GM12864 (cell line): ENCODE measurements around the gene ETS1.

Experiments
- DNase-seq: peaks from one replicate; pipeline ENCODE4 v3.0.0-alpha.2; 2011; ENCODE audit warnings: low read depth
- H3K4me3 ChIP-seq: 2 replicates; pipeline ENCODE4 v1.5.1; 2011; ENCODE audit warnings: mild to moderate bottlenecking, low read depth, low read length, control low read depth
- CTCF ChIP-seq: IDR thresholded peaks from 2 replicates; pipeline ENCODE4 v1.5.1; 2011; ENCODE audit warnings: low read depth, mild to moderate bottlenecking, moderate library complexity, low read length, control low read depth, inconsistent platforms; ENCODE audit errors: missing control alignments

ETS1 gene

GRCh38 chr11:128508770-128509510, 78.4 kb downstream of the ETS1 start:
- no peak for DNase-seq
- no peak for TF ChIP-seq CTCF
- peak overlapping the region; percentile 1; the same call in 1 of the 2 replicates for H3K4me3 ChIP-seq

- no peak for TF ChIP-seq CTCF
- no peak for DNase-seq
- H3K4me3 ChIP-seq, result peak overlapping the region; percentile 4; the same call in 1 of the 2 replicates
Observed at GRCh38 chr11:128507936-128508335, 79.4 kb downstream of the ETS1 start.

GRCh38 chr11:128506999-128507611, 80.3 kb downstream of the ETS1 start:
- peak overlapping the region; percentile 18 for H3K4me3 ChIP-seq
- no peak for DNase-seq
- no peak for TF ChIP-seq CTCF

GRCh38 chr11:128506356-128506755, 81.0 kb downstream of the ETS1 start:
- TF ChIP-seq CTCF, result no peak
- H3K4me3 ChIP-seq, result no peak overlapping the region
- DNase-seq, result no peak

- DNase-seq, result no peak
- no peak overlapping the region for H3K4me3 ChIP-seq
Observed at GRCh38 chr11:128505449-128506065, 81.8 kb downstream of the ETS1 start.

GRCh38 chr11:128504486-128504885, 82.9 kb downstream of the ETS1 start:
- no peak for TF ChIP-seq CTCF
- H3K4me3 ChIP-seq, result no peak overlapping the region
- DNase-seq, result no peak

More at GRCh38 chr11:128505449-128506065, 81.8 kb downstream of the ETS1 start:
- no peak for TF ChIP-seq CTCF
